Natural killer cell (primary cell): Measurements from ENCODE around the gene ARID1B. TPM values are rescaled to one million over a fixed set of nuclear protein-coding genes. Genes with fewer than 3 reads are reported as not detected.

ENCODE experiments used
- ATAC-seq, 3 donors: fragments of 150-1000 bp in 2 of 3; fragments of 200-7000 bp in 1 of 3; cut with Tn5 transposase; 1 replicate in 1 of 3; 2 replicates in 2 of 3; pipeline ENCODE4 v1.10.0; 2021; ENCODE audit warnings: mild to moderate bottlenecking in 2 of 3, moderate library complexity in 2 of 3
- DNase-seq, 2 donors: peaks; one replicate each; pipeline versions ENCODE4 v3.0.0 to v3.0.0-alpha.2; 2013 to 2021; ENCODE audit warnings: mixed read lengths in 1 of 2
- H3K27ac ChIP-seq: one replicate; pipeline ENCODE4 v1.5.1; 2013; ENCODE audit warnings: mild to moderate bottlenecking, low read length
- H3K27me3 ChIP-seq: one replicate; pipeline ENCODE4 v1.6.1; 2013; ENCODE audit warnings: low read length; ENCODE audit not compliant: control insufficient read depth, insufficient read depth
- H3K36me3 ChIP-seq: one replicate; pipeline ENCODE4 v1.6.1; 2013; ENCODE audit warnings: low read length; ENCODE audit not compliant: control insufficient read depth, insufficient read depth
- H3K4me1 ChIP-seq: one replicate; pipeline ENCODE4 v1.6.1; 2013; ENCODE audit warnings: low read length; ENCODE audit not compliant: control insufficient read depth, insufficient read depth
- H3K4me3 ChIP-seq: one replicate; pipeline ENCODE4 v1.5.1; 2013; ENCODE audit warnings: low read length
- H3K9me3 ChIP-seq: one replicate; pipeline ENCODE4 v1.6.1; 2013; ENCODE audit warnings: low read length; ENCODE audit not compliant: control insufficient read depth, insufficient read depth
- H3K27ac Mint-ChIP-seq, 2 donors: one replicate each; pipeline ENCODE4 v1.8.0; 2022; ENCODE audit warnings: mild to moderate bottlenecking in 2 of 2, mixed read lengths in 2 of 2, moderate library complexity in 1 of 2
- H3K27me3 Mint-ChIP-seq, 2 donors: one replicate each; pipeline ENCODE4 v1.8.0; 2022; ENCODE audit warnings: low read depth in 2 of 2, mixed read lengths in 2 of 2
- H3K36me3 Mint-ChIP-seq: one replicate; pipeline ENCODE4 v1.8.0; 2022; ENCODE audit warnings: mixed read lengths
- H3K4me1 Mint-ChIP-seq, 2 donors: one replicate each; pipeline ENCODE4 v1.8.0; 2022; ENCODE audit warnings: mixed read lengths in 2 of 2
- H3K4me3 Mint-ChIP-seq: one replicate; pipeline ENCODE4 v1.8.0; 2022; ENCODE audit warnings: mild to moderate bottlenecking, moderate library complexity, mixed read lengths
- H3K9me3 Mint-ChIP-seq, 2 donors: one replicate each; pipeline ENCODE4 v1.8.0; 2022; ENCODE audit warnings: mixed read lengths in 2 of 2
- CTCF ChIP-seq: fragments of 200-600 bp; IDR thresholded peaks from one replicate; pipeline ENCODE4 v1.8.0; 2022; ENCODE audit warnings: antibody characterized with exemption
- WGBS: methylation state at CpG from one replicate; pipeline ENCODE4 v1.1.7; 2013; ENCODE audit warnings: missing lambda C conversion rate; ENCODE audit not compliant: insufficient coverage; 5-methylcytosine and 5-hydroxymethylcytosine counted together
- intact Hi-C: fragments of 100-400 bp; cut with micrococcal nuclease; formaldehyde crosslinking; loops from one replicate; pipeline ENCODE4 v1.14.2; 2022
- total RNA-seq, 4 donors: library from RNA; stranded (reverse); fragments of 120-200 nt in 1 of 4; gene quantifications; one replicate each; pipeline versions ENCODE4 v1.2.3 to v1.2.4, GENCODE V29; 2013 to 2022

The ARID1B gene
- total RNA-seq, 3 donors from 2014 or later (not counting 1 experiment from before 2014, with no cell fraction given): 180 to 201 (median 189) TPM

- Mint-ChIP-seq H3K4me1 (peaks cover 13 to 28% of the 10 kb centered on the region in 2 donors), H3K9me3 (peaks cover 4% of the 10 kb centered on the region in 2 donors), H3K27me3 (peaks cover 32 to 37% of the 10 kb centered on the region in 2 donors), H3K4me3 (peak overlapping the region; percentile 47), H3K27ac (no peak overlapping the region), H3K36me3 (no peaks in the 10 kb centered on the region)
- no peak overlapping the region for H3K4me3 ChIP-seq
- ATAC-seq (no peak), DNase-seq (no peak)
- TF ChIP-seq CTCF: no peak
- H3K4me1 ChIP-seq: peaks cover 22% of the 10 kb centered on the region
- intact Hi-C loops: no loop called here
- H3K9me3 ChIP-seq: peaks cover 8% of the 10 kb centered on the region
- H3K27me3 ChIP-seq: peaks cover 10% of the 10 kb centered on the region
- H3K27ac ChIP-seq: no peak overlapping the region
- WGBS: 49% methylated on average over 27 of the region's 28 CpGs
- H3K36me3 ChIP-seq: no peaks in the 10 kb centered on the region
These were observed 463.1 kb downstream of the ARID1B start for GRCh38 chr6:157240059-157240959.

GRCh38 chr6:157240960-157241311 is 463.8 kb downstream of the ARID1B start:
- H3K4me1 ChIP-seq: peaks cover 16% of the 10 kb centered on the region
- peaks cover 5% of the 10 kb centered on the region for H3K27me3 ChIP-seq
- H3K4me3 ChIP-seq: no peak overlapping the region
- H3K9me3 ChIP-seq: peaks cover 8% of the 10 kb centered on the region
- WGBS: 90% methylated on average over 10 of the region's 10 CpGs
- ATAC-seq: no peak
- H3K27ac Mint-ChIP-seq: no peak overlapping the region
- no peak overlapping the region for H3K4me3 Mint-ChIP-seq
- no peak for TF ChIP-seq CTCF
- H3K27ac ChIP-seq: no peak overlapping the region
- no peak for DNase-seq
- H3K27me3 Mint-ChIP-seq: peaks cover 26 to 31% of the 10 kb centered on the region in 2 donors
- no peaks in the 10 kb centered on the region for H3K36me3 ChIP-seq
- peaks cover 7 to 21% of the 10 kb centered on the region in 2 donors for H3K4me1 Mint-ChIP-seq
- peaks cover 4% of the 10 kb centered on the region in 2 donors for H3K9me3 Mint-ChIP-seq
- intact Hi-C loops: no loop called here
- no peaks in the 10 kb centered on the region for H3K36me3 Mint-ChIP-seq

GRCh38 chr6:157242791-157243190 is 465.6 kb downstream of the ARID1B start:
- peaks cover 0 to 13% of the 10 kb centered on the region in 2 donors for H3K4me1 Mint-ChIP-seq
- DNase-seq: no peak
- H3K4me3 Mint-ChIP-seq: no peak overlapping the region
- Histone ChIP-seq H3K4me3 (no peak overlapping the region), H3K9me3 (peaks cover 9% of the 10 kb centered on the region), H3K36me3 (no peaks in the 10 kb centered on the region), H3K27me3 (peaks cover 2% of the 10 kb centered on the region), H3K4me1 (peaks cover 13% of the 10 kb centered on the region), H3K27ac (no peak overlapping the region)
- no peak for ATAC-seq
- intact Hi-C loops: no loop called here
- peaks cover 26 to 31% of the 10 kb centered on the region in 2 donors for H3K27me3 Mint-ChIP-seq
- no peak overlapping the region for H3K27ac Mint-ChIP-seq
- no peak for TF ChIP-seq CTCF
- peaks cover 4% of the 10 kb centered on the region in 2 donors for H3K9me3 Mint-ChIP-seq
- 93% methylated on average over 6 of the region's 6 CpGs for WGBS
- no peaks in the 10 kb centered on the region for H3K36me3 Mint-ChIP-seq
